ENCODE measurements around the gene PEAR1.

Gene PEAR1

DNA sequence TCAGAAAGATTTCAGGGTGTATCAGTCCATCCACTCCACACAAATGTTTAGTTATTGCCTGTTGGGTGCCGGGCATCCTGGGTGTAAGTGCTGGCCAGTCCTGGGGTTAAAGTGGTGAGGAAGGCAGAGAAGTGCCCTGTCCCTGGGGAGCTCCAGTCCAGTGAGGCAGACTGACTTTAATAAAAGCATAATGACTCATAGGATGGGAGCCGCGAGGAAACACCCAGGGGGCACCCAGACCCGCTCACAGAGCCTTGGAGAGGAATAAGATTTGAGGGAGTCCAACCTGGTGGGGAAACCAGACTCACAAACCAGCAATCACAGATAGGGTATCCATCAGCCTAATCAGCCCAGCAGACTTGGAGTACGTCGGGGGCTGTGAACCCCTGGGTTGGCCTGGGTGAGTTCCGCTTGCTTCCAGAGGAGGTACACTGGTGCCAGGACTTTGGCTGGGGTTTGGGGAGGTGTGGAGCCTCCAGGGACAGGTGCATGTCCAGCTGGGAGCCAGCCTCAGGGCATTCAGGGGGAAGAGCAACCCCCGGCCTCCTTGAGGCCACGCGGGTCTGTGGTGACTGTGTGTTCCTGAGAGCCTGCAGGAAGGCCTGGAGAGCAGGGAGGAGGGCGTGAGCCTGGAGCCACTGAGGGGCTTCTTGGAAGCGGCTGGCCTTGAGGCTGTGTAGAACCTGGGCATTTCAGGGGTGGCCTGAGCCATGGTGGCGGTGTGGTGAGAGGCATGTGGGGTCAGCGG is 3.7 kb downstream of the PEAR1 start:
- TF ChIP-seq GABPA (IDR thresholded peaks at IDR 0.05; ENCODE audit: low read depth) (no peak), POLR2AphosphoS5 (IDR thresholded peaks at IDR 0.05; ENCODE audit: low read depth) (no peak), SPI1 (IDR thresholded peaks at IDR 0.05; ENCODE audit: borderline replicate concordance, low read depth) (no peak)
- TF ChIP-seq, protein P1, sequence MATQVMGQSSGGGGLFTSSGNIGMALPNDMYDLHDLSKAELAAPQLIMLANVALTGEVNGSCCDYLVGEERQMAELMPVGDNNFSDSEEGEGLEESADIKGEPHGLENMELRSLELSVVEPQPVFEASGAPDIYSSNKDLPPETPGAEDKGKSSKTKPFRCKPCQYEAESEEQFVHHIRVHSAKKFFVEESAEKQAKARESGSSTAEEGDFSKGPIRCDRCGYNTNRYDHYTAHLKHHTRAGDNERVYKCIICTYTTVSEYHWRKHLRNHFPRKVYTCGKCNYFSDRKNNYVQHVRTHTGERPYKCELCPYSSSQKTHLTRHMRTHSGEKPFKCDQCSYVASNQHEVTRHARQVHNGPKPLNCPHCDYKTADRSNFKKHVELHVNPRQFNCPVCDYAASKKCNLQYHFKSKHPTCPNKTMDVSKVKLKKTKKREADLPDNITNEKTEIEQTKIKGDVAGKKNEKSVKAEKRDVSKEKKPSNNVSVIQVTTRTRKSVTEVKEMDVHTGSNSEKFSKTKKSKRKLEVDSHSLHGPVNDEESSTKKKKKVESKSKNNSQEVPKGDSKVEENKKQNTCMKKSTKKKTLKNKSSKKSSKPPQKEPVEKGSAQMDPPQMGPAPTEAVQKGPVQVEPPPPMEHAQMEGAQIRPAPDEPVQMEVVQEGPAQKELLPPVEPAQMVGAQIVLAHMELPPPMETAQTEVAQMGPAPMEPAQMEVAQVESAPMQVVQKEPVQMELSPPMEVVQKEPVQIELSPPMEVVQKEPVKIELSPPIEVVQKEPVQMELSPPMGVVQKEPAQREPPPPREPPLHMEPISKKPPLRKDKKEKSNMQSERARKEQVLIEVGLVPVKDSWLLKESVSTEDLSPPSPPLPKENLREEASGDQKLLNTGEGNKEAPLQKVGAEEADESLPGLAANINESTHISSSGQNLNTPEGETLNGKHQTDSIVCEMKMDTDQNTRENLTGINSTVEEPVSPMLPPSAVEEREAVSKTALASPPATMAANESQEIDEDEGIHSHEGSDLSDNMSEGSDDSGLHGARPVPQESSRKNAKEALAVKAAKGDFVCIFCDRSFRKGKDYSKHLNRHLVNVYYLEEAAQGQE (IDR thresholded peaks at IDR 0.05; ENCODE audit: insufficient replicate concordance, low read depth): no peak
- TF ChIP-seq, protein P2, sequence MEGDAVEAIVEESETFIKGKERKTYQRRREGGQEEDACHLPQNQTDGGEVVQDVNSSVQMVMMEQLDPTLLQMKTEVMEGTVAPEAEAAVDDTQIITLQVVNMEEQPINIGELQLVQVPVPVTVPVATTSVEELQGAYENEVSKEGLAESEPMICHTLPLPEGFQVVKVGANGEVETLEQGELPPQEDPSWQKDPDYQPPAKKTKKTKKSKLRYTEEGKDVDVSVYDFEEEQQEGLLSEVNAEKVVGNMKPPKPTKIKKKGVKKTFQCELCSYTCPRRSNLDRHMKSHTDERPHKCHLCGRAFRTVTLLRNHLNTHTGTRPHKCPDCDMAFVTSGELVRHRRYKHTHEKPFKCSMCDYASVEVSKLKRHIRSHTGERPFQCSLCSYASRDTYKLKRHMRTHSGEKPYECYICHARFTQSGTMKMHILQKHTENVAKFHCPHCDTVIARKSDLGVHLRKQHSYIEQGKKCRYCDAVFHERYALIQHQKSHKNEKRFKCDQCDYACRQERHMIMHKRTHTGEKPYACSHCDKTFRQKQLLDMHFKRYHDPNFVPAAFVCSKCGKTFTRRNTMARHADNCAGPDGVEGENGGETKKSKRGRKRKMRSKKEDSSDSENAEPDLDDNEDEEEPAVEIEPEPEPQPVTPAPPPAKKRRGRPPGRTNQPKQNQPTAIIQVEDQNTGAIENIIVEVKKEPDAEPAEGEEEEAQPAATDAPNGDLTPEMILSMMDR (IDR thresholded peaks at IDR 0.05; ENCODE audit: insufficient read depth, low read length): no peak
- Histone ChIP-seq H3K27ac (replicated peaks) (no peak overlapping the region), H3K4me3 (replicated peaks; ENCODE audit: insufficient read depth, low read length) (no peak overlapping the region), H3K27me3 (ENCODE audit: insufficient read depth, poor library complexity, severe bottlenecking) (peaks cover 24% of the 10 kb centered on the region)
- DNase-seq (ENCODE audit: low read depth in 1 of 2, low spot score in 1 of 2): no peak

DNA sequence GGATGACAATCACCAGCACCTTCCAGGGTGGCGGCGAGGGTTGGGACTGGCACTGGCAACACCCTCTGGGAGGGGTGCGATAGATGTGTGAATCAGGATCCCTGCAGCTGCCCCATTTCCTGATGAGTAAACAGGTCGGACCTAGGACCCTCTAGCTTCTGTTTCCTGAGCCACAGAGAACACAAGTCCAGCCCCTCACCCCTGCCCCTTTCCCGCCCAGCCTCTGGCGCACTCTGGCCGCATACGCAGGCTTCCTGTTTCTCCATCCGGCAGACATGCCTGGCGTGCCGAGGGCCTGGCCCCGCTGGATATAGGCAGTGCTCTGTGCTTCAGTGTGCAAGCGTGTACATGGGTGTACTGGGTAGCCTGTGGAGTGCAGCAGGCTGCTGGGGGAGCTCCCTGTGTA is 4.6 kb downstream of the PEAR1 start:
- peak in 1 of 2 experiments; percentile 61 for DNase-seq (ENCODE audit: low read depth in 1 of 2, low spot score in 1 of 2)
- Histone ChIP-seq H3K27me3 (ENCODE audit: insufficient read depth, poor library complexity, severe bottlenecking) (peaks cover 20% of the 10 kb centered on the region), H3K4me3 (replicated peaks; ENCODE audit: insufficient read depth, low read length) (no peak overlapping the region), H3K27ac (replicated peaks) (no peak overlapping the region)
- no peak for TF ChIP-seq POLR2AphosphoS5 (IDR thresholded peaks at IDR 0.05; ENCODE audit: low read depth)
- TF ChIP-seq SPI1 (IDR thresholded peaks at IDR 0.05; ENCODE audit: borderline replicate concordance, low read depth): peak; percentile 57; the same call in 1 of the 2 replicates

DNA sequence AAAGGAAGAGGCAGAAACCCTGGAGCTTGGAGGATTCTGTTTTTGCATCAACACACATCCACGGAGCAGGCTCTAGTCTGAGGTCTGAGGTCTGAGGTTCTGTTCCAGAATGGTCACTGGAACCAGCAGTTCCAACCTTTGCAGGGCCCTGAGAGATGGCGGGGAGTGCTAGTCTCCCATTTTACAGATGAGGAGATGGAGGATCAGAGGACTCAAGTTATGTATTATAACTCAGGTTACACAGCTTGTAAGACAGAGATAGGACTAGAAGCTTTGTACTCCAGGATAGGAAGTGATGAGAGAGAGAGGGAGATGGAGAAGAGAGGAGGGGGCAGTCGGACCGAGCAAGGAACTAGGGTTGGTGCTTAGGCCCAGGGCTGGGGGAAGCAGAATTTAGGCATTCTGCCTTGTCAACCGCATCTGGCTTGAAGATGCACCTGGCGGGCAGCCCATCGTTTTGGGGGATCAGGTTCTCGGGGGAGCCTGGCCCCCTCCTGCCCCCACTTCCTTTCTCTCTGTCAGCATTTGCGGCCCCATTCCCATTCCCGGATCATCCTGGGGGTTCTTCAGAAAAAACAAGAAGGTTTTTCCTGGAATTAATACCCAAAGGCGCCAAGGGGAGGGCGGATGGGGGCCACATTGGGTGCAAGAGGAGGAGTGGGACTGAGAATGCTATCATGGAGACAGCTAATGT is 5.6 kb downstream of the PEAR1 start:
- Histone ChIP-seq H3K27ac (replicated peaks) (no peak overlapping the region), H3K27me3 (ENCODE audit: insufficient read depth, poor library complexity, severe bottlenecking) (peaks cover 13% of the 10 kb centered on the region), H3K4me3 (replicated peaks; ENCODE audit: insufficient read depth, low read length) (no peak overlapping the region)
- TF ChIP-seq SPI1 (IDR thresholded peaks at IDR 0.05; ENCODE audit: borderline replicate concordance, low read depth) (no peak), GABPA (IDR thresholded peaks at IDR 0.05; ENCODE audit: low read depth) (no peak), POLR2AphosphoS5 (IDR thresholded peaks at IDR 0.05; ENCODE audit: low read depth) (no peak)
- TF ChIP-seq, protein P1 (IDR thresholded peaks at IDR 0.05; ENCODE audit: insufficient replicate concordance, low read depth): no peak
- TF ChIP-seq, protein P2 (IDR thresholded peaks at IDR 0.05; ENCODE audit: insufficient read depth, low read length): no peak
- DNase-seq (ENCODE audit: low read depth in 1 of 2, low spot score in 1 of 2): no peak

DNA sequence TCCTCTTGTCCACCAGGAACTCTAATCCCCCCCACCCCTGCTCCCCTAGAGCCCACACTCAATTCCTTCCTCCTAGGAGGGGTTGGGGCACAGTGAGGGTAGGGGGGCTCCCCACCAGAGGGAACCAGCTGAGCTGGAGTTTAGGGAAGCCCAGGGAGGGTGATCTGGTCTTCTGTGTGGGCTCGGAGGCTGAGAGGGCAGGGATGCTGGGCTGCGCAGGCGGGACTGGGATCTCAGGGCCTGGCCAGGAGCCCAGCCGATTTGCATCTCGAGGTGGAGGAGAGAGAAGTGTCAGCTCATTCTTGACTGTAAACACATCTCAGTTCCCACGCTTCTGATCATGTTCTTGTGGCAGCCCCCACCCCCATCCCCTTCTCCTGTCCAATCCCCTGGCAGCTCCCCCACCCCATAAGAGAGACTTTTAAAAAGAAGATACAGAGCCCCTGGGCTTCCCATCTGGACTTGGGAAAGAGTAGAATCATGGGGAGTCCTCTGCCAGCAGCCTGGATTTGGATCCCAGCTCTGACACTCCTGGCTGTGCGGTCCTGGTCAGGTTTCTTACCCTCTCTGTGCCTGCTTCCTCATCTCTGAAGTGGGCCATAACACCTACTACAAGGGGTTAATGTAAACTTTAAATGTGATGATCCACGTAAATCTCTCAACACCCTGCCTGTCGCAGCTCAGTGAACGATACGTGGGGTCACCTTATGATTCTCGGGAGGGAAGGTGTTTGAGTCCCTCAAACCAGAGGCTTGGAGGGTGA is 6.6 kb downstream of the PEAR1 start:
- no peak for DNase-seq (ENCODE audit: low read depth in 1 of 2, low spot score in 1 of 2)
- H3K27ac ChIP-seq (replicated peaks): no peak overlapping the region
- H3K27me3 ChIP-seq (ENCODE audit: insufficient read depth, poor library complexity, severe bottlenecking): peaks cover 6% of the 10 kb centered on the region
- TF ChIP-seq, protein P1 (IDR thresholded peaks at IDR 0.05; ENCODE audit: insufficient replicate concordance, low read depth): no peak
- TF ChIP-seq SPI1 (IDR thresholded peaks at IDR 0.05; ENCODE audit: borderline replicate concordance, low read depth): no peak
- TF ChIP-seq GABPA (IDR thresholded peaks at IDR 0.05; ENCODE audit: low read depth): no peak
- no peak for TF ChIP-seq POLR2AphosphoS5 (IDR thresholded peaks at IDR 0.05; ENCODE audit: low read depth)
- no peak overlapping the region for H3K4me3 ChIP-seq (replicated peaks; ENCODE audit: insufficient read depth, low read length)
